H1 (cell line): ENCODE data around the gene ARHGEF18. TPM values are rescaled to one million over a fixed set of nuclear protein-coding genes. Genes with fewer than 3 reads are reported as not detected.

Experiments used
- CTCF ChIA-PET: fragments of 300-600 bp; sonication (Branson Sonifier 250); formaldehyde crosslinking; loops from one replicate; lab custom pipeline; 2021; ENCODE audit not compliant: partially characterized antibody; lab: Charles Lee
- POLR2A ChIA-PET: fragments of 300-600 bp; sonication (Branson Sonifier 250); formaldehyde crosslinking; loops from one replicate; lab custom pipeline; 2021; ENCODE audit warnings: inconsistent platforms; ENCODE audit not compliant: partially characterized antibody; lab: Charles Lee
- DNase-seq, 2 experiments: peaks; one replicate each; pipeline versions ENCODE4 v3.0.0 to v3.0.0-alpha.2; 2010 to 2022; ENCODE audit warnings: low spot score in 2 of 2, low read depth in 1 of 2, mixed read lengths in 1 of 2
- FAIRE-seq: peaks from 2 replicates; lab custom pipeline; 2011; peaks lifted over from hg19 to GRCh38; lab: Jason Lieb, UNC
- H2AFZ ChIP-seq: 2 replicates; pipeline ENCODE4 v1.8.1; 2012; ENCODE audit warnings: low read length, inconsistent platforms
- H2AK5ac ChIP-seq: 2 replicates; pipeline ENCODE4 v1.6.1; 2013; ENCODE audit warnings: low read depth, low read length
- H2BK120ac ChIP-seq: replicated peaks from 2 replicates; pipeline ENCODE3; 2013; ENCODE audit warnings: low read depth, low read length, inconsistent platforms
- H2BK12ac ChIP-seq: 2 replicates; pipeline ENCODE4 v1.6.1; 2013; ENCODE audit warnings: low read depth, low read length
- H2BK15ac ChIP-seq: 2 replicates; pipeline ENCODE4 v1.6.1; 2013; ENCODE audit warnings: low read length
- H2BK20ac ChIP-seq: 2 replicates; pipeline ENCODE4 v1.6.1; 2013; ENCODE audit warnings: low read length
- H2BK5ac ChIP-seq: 2 replicates; pipeline ENCODE4 v1.6.1; 2013; ENCODE audit warnings: low read depth, low read length
- H3K14ac ChIP-seq: 2 replicates; pipeline ENCODE4 v1.6.1; 2013; ENCODE audit warnings: inconsistent platforms; ENCODE audit not compliant: insufficient read length
- H3K18ac ChIP-seq: 2 replicates; pipeline ENCODE4 v1.6.1; 2013; ENCODE audit warnings: low read length; ENCODE audit errors: extremely low read depth
- H3K23ac ChIP-seq: 2 replicates; pipeline ENCODE4 v1.6.1; 2013; ENCODE audit warnings: inconsistent platforms; ENCODE audit not compliant: insufficient read length
- H3K23me2 ChIP-seq: 2 replicates; pipeline ENCODE4 v1.6.1; 2013; ENCODE audit warnings: low read depth, low read length
- H3K27ac ChIP-seq: 2 replicates; pipeline ENCODE4 v1.6.1; 2011; ENCODE audit warnings: low read depth, low read length, inconsistent platforms
- H3K27me3 ChIP-seq, 4 experiments: replicated peaks in 1 of 4; 1 replicate in 1 of 4; 2 replicates in 3 of 4; pipeline versions ENCODE4 v1.6.1 to v1.8.1; 2011 to 2013; ENCODE audit warnings: low read length in 3 of 4, mild to moderate bottlenecking in 3 of 4, inconsistent platforms in 2 of 4, mixed read lengths in 2 of 4, moderate library complexity in 1 of 4; ENCODE audit not compliant: control insufficient read depth in 3 of 4, insufficient read depth in 3 of 4; ENCODE audit errors: extremely low read depth in 1 of 4
- H3K36me3 ChIP-seq, 4 experiments: 2 replicates each; pipeline versions ENCODE4 v1.6.1 to v1.8.1; 2011 to 2013; ENCODE audit warnings: mild to moderate bottlenecking in 4 of 4, low read length in 3 of 4, moderate library complexity in 2 of 4, control low read depth in 1 of 4, inconsistent platforms in 1 of 4; ENCODE audit not compliant: insufficient read depth in 4 of 4, control insufficient read depth in 2 of 4
- H3K4ac ChIP-seq: replicated peaks from 2 replicates; pipeline ENCODE3; 2013; ENCODE audit warnings: low read length, low read depth, mixed read lengths, inconsistent platforms; ENCODE audit not compliant: insufficient read length
- H3K4me1 ChIP-seq, 4 experiments: replicated peaks in 1 of 4; 1 replicate in 1 of 4; 2 replicates in 3 of 4; pipeline versions ENCODE4 v1.6.1 to v1.8.1; 2011 to 2013; ENCODE audit warnings: low read length in 3 of 4, inconsistent platforms in 2 of 4, mixed read lengths in 1 of 4; ENCODE audit not compliant: insufficient read depth in 4 of 4, control insufficient read depth in 3 of 4
- H3K4me2 ChIP-seq, 2 experiments: 2 replicates each; pipeline versions ENCODE4 v1.6.1 to v1.8.1; 2011 to 2013; ENCODE audit warnings: low read depth in 2 of 2, low read length in 2 of 2, control low read depth in 1 of 2, inconsistent platforms in 1 of 2, mild to moderate bottlenecking in 1 of 2; ENCODE audit not compliant: insufficient read depth in 1 of 2
- H3K4me3 ChIP-seq, 4 experiments: fragments of 200-600, 300-600 bp in 1 of 4; sonication (generic), shearing (Covaris generic), sonication (Bioruptor Twin) in 1 of 4; 2 replicates each; pipeline versions ENCODE4 v1.5.1 to v1.8.1; 2011 to 2016; ENCODE audit warnings: low read length in 4 of 4, low read depth in 3 of 4, control low read depth in 2 of 4, inconsistent platforms in 2 of 4, mild to moderate bottlenecking in 2 of 4, mixed read lengths in 1 of 4, moderate library complexity in 1 of 4; ENCODE audit not compliant: insufficient read depth in 2 of 4; ENCODE audit errors: extremely low read depth in 1 of 4
- H3K56ac ChIP-seq: replicated peaks from 2 replicates; pipeline ENCODE3; 2013; ENCODE audit warnings: low read depth, mild to moderate bottlenecking, mixed read lengths, low read length, inconsistent platforms; ENCODE audit not compliant: insufficient read length
- H3K79me1 ChIP-seq: 2 replicates; pipeline ENCODE4 v1.6.1; 2013; ENCODE audit warnings: low read depth, low read length, control low read depth
- H3K79me2 ChIP-seq, 2 experiments: 2 replicates each; pipeline versions ENCODE4 v1.6.1 to v1.8.1; 2012 to 2013; ENCODE audit warnings: low read length in 2 of 2, mild to moderate bottlenecking in 2 of 2, inconsistent platforms in 1 of 2; ENCODE audit not compliant: insufficient read depth in 2 of 2, control insufficient read depth in 1 of 2
- H3K9ac ChIP-seq, 4 experiments: replicated peaks in 1 of 4; 1 replicate in 1 of 4; 2 replicates in 3 of 4; pipeline versions ENCODE4 v1.6.1 to v1.8.1; 2011 to 2013; ENCODE audit warnings: low read depth in 3 of 4, low read length in 3 of 4, control low read depth in 2 of 4, mild to moderate bottlenecking in 2 of 4, moderate library complexity in 2 of 4, inconsistent platforms in 1 of 4; ENCODE audit errors: extremely low read depth in 1 of 4
- H3K9me3 ChIP-seq, 2 experiments: 2 replicates each; pipeline versions ENCODE4 v1.6.1 to v1.8.1; 2012 to 2013; ENCODE audit warnings: mild to moderate bottlenecking in 2 of 2, moderate library complexity in 2 of 2, control low read depth in 1 of 2, inconsistent platforms in 1 of 2, low read depth in 1 of 2, low read length in 1 of 2, mixed read lengths in 1 of 2; ENCODE audit not compliant: insufficient read depth in 2 of 2
- H4K20me1 ChIP-seq, 2 experiments: replicated peaks in 1 of 2; 2 replicates each; pipeline versions ENCODE3 to v1.8.1; 2011 to 2013; ENCODE audit warnings: inconsistent platforms in 2 of 2, low read length in 2 of 2, mild to moderate bottlenecking in 1 of 2; ENCODE audit not compliant: insufficient read depth in 2 of 2, control insufficient read depth in 1 of 2
- H4K5ac ChIP-seq: 2 replicates; pipeline ENCODE4 v1.6.1; 2013; ENCODE audit warnings: low read length, low read depth, mixed read lengths, inconsistent platforms; ENCODE audit not compliant: insufficient read length
- H4K8ac ChIP-seq: 2 replicates; pipeline ENCODE4 v1.8.0; 2013; ENCODE audit warnings: mild to moderate bottlenecking, moderate library complexity, low read length, inconsistent platforms; ENCODE audit not compliant: insufficient read depth; ENCODE audit errors: extremely low read depth
- H4K91ac ChIP-seq: replicated peaks from 2 replicates; pipeline ENCODE3; 2013; ENCODE audit warnings: low read length, mixed read lengths, inconsistent platforms; ENCODE audit not compliant: insufficient read length
- POU5F1 ChIP-seq: IDR thresholded peaks from 2 replicates; pipeline ENCODE4 v1.6.1; 2011; ENCODE audit warnings: low read depth, mild to moderate bottlenecking, low read length, moderate library complexity
- WGBS, 2 experiments: shearing (Covaris generic) in 1 of 2; methylation state at CpG; one replicate each; pipeline versions ENCODE4 v1.1.6 to v1.1.7; 2013 to 2015; ENCODE audit warnings: low lambda C conversion rate in 2 of 2, mixed read lengths in 2 of 2, inconsistent platforms in 1 of 2, low coverage in 1 of 2, missing lambda C conversion rate in 1 of 2; ENCODE audit not compliant: insufficient replicate concordance in 2 of 2, insufficient coverage in 1 of 2, insufficient read length in 1 of 2; ENCODE audit errors: extremely low coverage in 1 of 2, missing lambda C conversion rate in 1 of 2; 5-methylcytosine and 5-hydroxymethylcytosine counted together
- polyA plus RNA-seq, 7 experiments: library from polyadenylated mRNA; depleted of rRNA in 3 of 7; stranded (reverse) in 5 of 7; unstranded in 2 of 7; fragments of >200 nt in 5 of 7; fragments of 200-250 nt in 2 of 7; gene quantifications; 1 replicate in 5 of 7; 2 replicates in 1 of 7; 4 replicates in 1 of 7; pipeline versions ENCODE4 v1.2.1 to v1.2.3, GENCODE V29; 2011 to 2013; ENCODE audit warnings: missing spikeins in 2 of 7, mixed read lengths in 2 of 7
- total RNA-seq: library from RNA; stranded (reverse); fragmentation: NEBNext Ultra II Directional; extraction: Animal tissue kit (Norgen Biotek cat#: 25700); gene quantifications from 2 replicates; pipeline ENCODE4 v1.2.1, GENCODE V29; 2021

ARHGEF18 gene
- total and polyA plus RNA-seq, 2 of the 8 experiments (the other 6 are each of a cell fraction or from before 2014, with no cell fraction given) = 12.2 to 35.9 TPM

DNA sequence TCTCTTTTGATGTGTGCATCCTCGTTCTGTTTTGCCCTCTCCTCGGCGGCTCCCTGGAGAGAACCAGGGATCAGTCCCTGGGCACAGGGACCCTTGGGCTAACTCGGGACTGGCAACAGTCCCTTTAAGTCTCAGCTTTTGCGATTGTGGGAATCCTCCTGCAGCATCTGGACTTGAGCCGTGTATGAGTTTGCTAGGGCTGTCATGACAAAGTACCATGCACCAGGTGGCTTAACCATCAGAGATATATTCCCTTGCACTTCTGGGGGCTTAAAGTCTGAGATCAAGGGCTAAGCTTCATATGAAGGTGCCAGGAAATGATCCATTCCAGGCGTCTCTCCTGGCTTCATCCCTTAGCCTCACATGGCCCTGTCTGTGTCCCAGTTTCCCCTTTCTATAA, 34.5 kb downstream of the ARHGEF18 start:
- no peak for TF ChIP-seq POU5F1
- TF ChIP-seq, all 59 proteins: peak for 0
- Histone ChIP-seq H2BK12ac (no peak overlapping the region), H3K36me3 (no peaks in the 10 kb centered on the region), H3K27me3 (no peaks in the 10 kb centered on the region), H3K9me3 (no peaks in the 10 kb centered on the region), H3K23ac (no peak overlapping the region), H3K56ac (no peak overlapping the region), H4K20me1 (no peaks in the 10 kb centered on the region), H2AK5ac (no peak overlapping the region), H3K79me2 (no peaks in the 10 kb centered on the region), H3K4me1 (0 out of 7 replicates have a peak, but pooled peaks cover 0 to 2% (median 0%) of the 10 kb centered on the region in 4 experiments), H3K23me2 (no peaks in the 10 kb centered on the region), H2AFZ (no peak overlapping the region), H4K8ac (no peak overlapping the region), H3K18ac (no peak overlapping the region), H3K14ac (no peak overlapping the region), H3K4me2 (no peak overlapping the region), H2BK120ac (no peak overlapping the region), H3K4me3 (no peak overlapping the region), H3K27ac (no peak overlapping the region), H2BK20ac (no peak overlapping the region), H3K9ac (no peak overlapping the region), H3K4ac (no peak overlapping the region), H3K79me1 (no peaks in the 10 kb centered on the region), H2BK5ac (no peak overlapping the region), H4K91ac (no peak overlapping the region), H4K5ac (no peak overlapping the region), H2BK15ac (no peak overlapping the region)
- FAIRE-seq = no peak
- no peak for DNase-seq
- CTCF ChIA-PET = interaction anchor here (0.6 to 6.0 kb wide), 13 partner anchors 9 to 575 kb away, joined by 3 to 85 read pairs (median 5); a partner anchor contains a TSS
- WGBS, 2 experiments = 87% methylated on average over 6 of the region's 7 CpGs; no CpG with 5 or more reads in 1 of the 2 experiments
- POLR2A ChIA-PET = interaction anchor here (0.6 kb wide), 1 partner anchor 1664 kb away, joined by 3 read pairs; no protein-coding TSS in a partner anchor
